ENCODE data around the gene PPP2R2D.
"Not testable (repeated sequence)": the region's sequence is repeated elsewhere in the genome, so short reads cannot be mapped to it uniquely, and the experiment has no call there.

Gene PPP2R2D

GRCh38 chr10:131875501-131875900, 25.3 kb upstream of the PPP2R2D start:
- ATAC-seq = no peak
- no peaks in the 10 kb centered on the region for H3K36me3 Mint-ChIP-seq (ENCODE audit: low read depth)
- peaks cover 27% of the 10 kb centered on the region for H3K27me3 Mint-ChIP-seq
- no peak overlapping the region for H3K27ac Mint-ChIP-seq
- H3K4me3 Mint-ChIP-seq = no peak overlapping the region
- peaks cover 6% of the 10 kb centered on the region for H3K4me1 Mint-ChIP-seq
- no peak for DNase-seq
- no peaks in the 10 kb centered on the region for H3K9me3 Mint-ChIP-seq

GRCh38 chr10:131876017-131876416, 24.8 kb upstream of the PPP2R2D start:
- ATAC-seq = no peak
- no peaks in the 10 kb centered on the region for H3K36me3 Mint-ChIP-seq (ENCODE audit: low read depth)
- DNase-seq = no peak
- no peaks in the 10 kb centered on the region for H3K9me3 Mint-ChIP-seq
- no peak overlapping the region for H3K4me3 Mint-ChIP-seq
- peaks cover 27% of the 10 kb centered on the region for H3K27me3 Mint-ChIP-seq
- peaks cover 6% of the 10 kb centered on the region for H3K4me1 Mint-ChIP-seq
- H3K27ac Mint-ChIP-seq = no peak overlapping the region

DNA sequence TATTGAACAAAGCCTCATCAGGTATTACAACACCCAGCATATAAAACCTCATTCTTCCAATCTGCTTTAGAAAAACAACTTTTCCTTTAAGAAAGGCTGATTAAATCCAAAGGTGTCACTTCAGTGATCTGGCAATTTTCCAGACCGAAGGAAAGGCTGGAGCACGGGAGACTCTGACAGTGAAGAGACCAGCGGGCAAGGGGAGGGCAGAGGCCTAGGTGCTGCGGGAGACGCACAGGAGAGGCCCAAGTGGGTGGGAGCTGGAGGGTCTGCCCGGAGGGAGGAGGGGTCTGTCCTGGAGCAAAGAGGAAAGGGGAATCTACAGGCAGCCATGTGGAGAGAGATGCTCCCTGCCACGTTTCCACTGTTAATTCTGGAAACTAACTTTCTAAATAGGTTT, 24.3 kb upstream of the PPP2R2D start:
- Mint-ChIP-seq H3K9me3 (no peaks in the 10 kb centered on the region), H3K27ac (no peak overlapping the region), H3K36me3 (ENCODE audit: low read depth) (no peaks in the 10 kb centered on the region), H3K27me3 (peaks cover 27% of the 10 kb centered on the region), H3K4me3 (no peak overlapping the region), H3K4me1 (peaks cover 6% of the 10 kb centered on the region)
- DNase-seq = no peak
- ATAC-seq = no peak

DNA sequence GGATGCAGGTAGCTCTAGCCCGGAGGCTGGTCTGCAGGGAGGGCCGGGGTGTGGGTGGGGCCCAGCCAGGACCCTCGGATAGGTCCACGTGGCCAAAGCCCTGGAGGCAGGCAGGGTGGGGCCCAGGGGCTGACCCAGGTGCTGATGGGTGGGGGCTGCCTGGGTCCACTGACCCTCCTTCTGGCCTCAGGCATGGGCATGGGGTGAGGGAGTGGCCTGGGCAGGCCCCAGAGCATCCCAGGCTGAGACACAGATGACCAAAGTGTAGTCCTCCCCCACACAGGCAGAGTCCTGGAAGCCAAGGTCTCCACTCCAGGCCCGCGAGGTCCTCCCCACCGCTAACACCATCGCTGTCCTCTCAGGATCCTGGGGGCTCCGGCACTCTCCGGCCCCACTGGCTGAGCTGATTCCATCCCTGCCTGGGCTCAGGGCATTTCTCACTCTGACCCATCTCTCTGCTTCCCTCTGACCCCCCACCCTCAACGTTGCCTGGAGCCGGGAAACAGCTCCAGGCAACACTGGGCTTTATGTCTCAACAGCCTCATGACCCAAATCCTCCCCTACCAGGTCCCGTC, 20.7 kb upstream of the PPP2R2D start:
- Mint-ChIP-seq H3K27ac (no peak overlapping the region), H3K4me3 (no peak overlapping the region), H3K9me3 (no peaks in the 10 kb centered on the region), H3K36me3 (ENCODE audit: low read depth) (no peaks in the 10 kb centered on the region), H3K4me1 (no peaks in the 10 kb centered on the region), H3K27me3 (peaks cover 26% of the 10 kb centered on the region)
- ATAC-seq = no peak
- no peak for DNase-seq

- Mint-ChIP-seq H3K4me1 (peaks cover 4% of the 10 kb centered on the region), H3K27me3 (peaks cover 21% of the 10 kb centered on the region), H3K36me3 (ENCODE audit: low read depth) (no peaks in the 10 kb centered on the region), H3K27ac (no peak overlapping the region), H3K4me3 (no peak overlapping the region), H3K9me3 (no peaks in the 10 kb centered on the region)
- DNase-seq (no peak), ATAC-seq (no peak)
These were observed 19.5 kb upstream of the PPP2R2D start for GRCh38 chr10:131881104-131881880.

- H3K27ac Mint-ChIP-seq = no peak overlapping the region
- no peak for ATAC-seq
- peaks cover 5% of the 10 kb centered on the region for H3K4me1 Mint-ChIP-seq
- no peaks in the 10 kb centered on the region for H3K36me3 Mint-ChIP-seq (ENCODE audit: low read depth)
- H3K9me3 Mint-ChIP-seq = no peaks in the 10 kb centered on the region
- peaks cover 18% of the 10 kb centered on the region for H3K27me3 Mint-ChIP-seq
- DNase-seq = no peak
- H3K4me3 Mint-ChIP-seq = no peak overlapping the region
These were observed 18.7 kb upstream of the PPP2R2D start for GRCh38 chr10:131882151-131882550.

- DNase-seq (no peak), ATAC-seq (no peak)
- H3K27me3 Mint-ChIP-seq = peaks cover 18% of the 10 kb centered on the region
- peaks cover 5% of the 10 kb centered on the region for H3K4me1 Mint-ChIP-seq
- no peaks in the 10 kb centered on the region for H3K36me3 Mint-ChIP-seq (ENCODE audit: low read depth)
- H3K9me3 Mint-ChIP-seq = no peaks in the 10 kb centered on the region
- no peak overlapping the region for H3K27ac Mint-ChIP-seq
- no peak overlapping the region for H3K4me3 Mint-ChIP-seq
These were observed 18.0 kb upstream of the PPP2R2D start for GRCh38 chr10:131882590-131883451.

DNA sequence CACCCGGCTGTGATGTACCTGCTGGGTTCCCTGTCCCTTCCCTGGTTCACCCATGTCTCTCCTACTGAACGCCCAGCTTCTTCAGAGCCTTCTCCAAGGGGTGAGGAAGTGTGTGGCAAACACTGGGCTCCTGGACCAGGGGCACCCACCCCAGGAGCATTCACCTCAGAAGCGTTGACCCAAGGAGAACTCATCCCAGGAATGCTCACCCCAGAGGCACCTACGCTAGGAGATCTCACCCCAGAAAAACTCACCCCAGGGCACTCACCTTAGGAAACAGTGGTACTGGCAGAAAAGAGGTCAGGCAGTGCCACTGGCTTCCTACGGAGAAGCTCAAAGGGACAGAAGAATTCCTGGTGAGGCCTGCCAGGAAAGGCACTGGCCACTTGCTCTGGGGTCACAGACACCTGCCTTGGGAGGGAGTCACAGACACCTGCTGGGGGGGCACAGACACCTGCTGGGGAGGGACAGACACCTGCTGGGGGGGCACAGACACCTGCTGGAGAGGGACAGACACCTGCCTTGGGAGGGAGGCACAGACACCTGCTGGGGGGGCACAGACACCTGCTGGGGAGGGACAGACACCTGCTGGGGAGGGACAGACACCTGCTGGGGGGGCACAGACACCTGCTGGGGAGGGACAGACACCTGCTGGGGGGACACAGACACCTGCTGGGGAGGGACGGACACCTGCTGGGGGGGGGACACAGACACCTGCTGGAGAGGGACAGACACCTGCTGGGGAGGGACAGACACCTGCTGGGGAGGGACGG, 17.0 kb upstream of the PPP2R2D start:
- H3K27me3 Mint-ChIP-seq; H3K9me3 Mint-ChIP-seq; H3K4me1 Mint-ChIP-seq; ATAC-seq; H3K4me3 Mint-ChIP-seq; H3K36me3 Mint-ChIP-seq (ENCODE audit: low read depth); DNase-seq: not testable (repeated sequence)
- H3K27ac Mint-ChIP-seq = peak overlapping the region; percentile 31

GRCh38 chr10:131885391-131886165, 15.2 kb upstream of the PPP2R2D start:
- peak; percentile 88 for DNase-seq

GRCh38 chr10:131886237-131886636, 14.6 kb upstream of the PPP2R2D start:
- DNase-seq (no peak), ATAC-seq (no peak)
- Mint-ChIP-seq H3K27me3 (peaks cover 5% of the 10 kb centered on the region), H3K4me3 (no peak overlapping the region), H3K4me1 (peaks cover 10% of the 10 kb centered on the region), H3K36me3 (ENCODE audit: low read depth) (no peaks in the 10 kb centered on the region), H3K9me3 (no peaks in the 10 kb centered on the region), H3K27ac (no peak overlapping the region)

More at GRCh38 chr10:131885391-131886165, 15.2 kb upstream of the PPP2R2D start:
- no peak overlapping the region for H3K27ac Mint-ChIP-seq
- no peaks in the 10 kb centered on the region for H3K9me3 Mint-ChIP-seq
- peaks cover 10% of the 10 kb centered on the region for H3K4me1 Mint-ChIP-seq
- no peaks in the 10 kb centered on the region for H3K36me3 Mint-ChIP-seq (ENCODE audit: low read depth)
- ATAC-seq = peak; percentile 96
- no peak overlapping the region for H3K4me3 Mint-ChIP-seq
- H3K27me3 Mint-ChIP-seq = peaks cover 5% of the 10 kb centered on the region

DNA sequence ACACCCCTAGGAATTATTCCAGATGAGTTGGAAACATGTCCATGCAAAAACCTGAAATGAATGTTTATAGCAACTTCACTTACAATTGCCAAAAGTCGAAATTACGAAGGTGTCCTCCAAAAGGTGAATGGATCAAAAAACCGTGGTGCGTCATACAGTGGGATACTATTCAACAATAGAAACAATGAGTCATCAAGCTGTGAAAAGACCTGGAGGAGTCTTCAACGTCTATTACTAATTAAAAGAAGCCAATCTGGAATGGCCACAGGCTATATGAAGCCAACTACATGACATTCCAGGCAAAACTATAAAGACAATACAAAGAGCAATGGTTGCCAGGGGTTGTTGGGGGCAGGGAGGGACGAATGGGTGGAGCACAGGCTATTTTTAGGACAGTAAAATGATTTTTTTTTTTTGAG, 12.6 kb upstream of the PPP2R2D start:
- Mint-ChIP-seq H3K9me3 (no peaks in the 10 kb centered on the region), H3K4me1 (peaks cover 10% of the 10 kb centered on the region), H3K27me3 (peaks cover 6% of the 10 kb centered on the region), H3K27ac (no peak overlapping the region), H3K36me3 (ENCODE audit: low read depth) (no peaks in the 10 kb centered on the region), H3K4me3 (no peak overlapping the region)
- DNase-seq = no peak
- no peak for ATAC-seq

DNA sequence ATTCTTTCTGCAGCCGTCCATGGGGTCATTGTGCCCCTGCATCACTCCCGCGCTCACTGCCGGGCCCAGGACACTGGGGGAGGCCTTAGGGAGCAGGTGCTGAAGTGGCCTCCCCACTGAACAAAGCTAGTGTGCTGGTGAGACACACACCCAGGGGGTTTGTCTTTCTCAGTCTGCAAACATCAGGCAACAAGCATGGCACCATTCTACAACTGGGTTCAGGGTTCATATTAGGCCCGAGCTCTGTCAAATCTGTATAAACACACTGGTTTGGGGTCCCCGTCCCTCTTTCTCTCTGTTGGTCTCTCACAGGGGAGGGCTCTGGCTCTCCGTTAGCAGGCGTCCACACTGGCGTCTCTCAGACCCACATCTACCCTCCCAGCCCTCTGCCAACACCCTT, 11.1 kb upstream of the PPP2R2D start:
- Mint-ChIP-seq H3K4me3 (no peak overlapping the region), H3K9me3 (no peaks in the 10 kb centered on the region), H3K4me1 (peaks cover 10% of the 10 kb centered on the region), H3K27ac (no peak overlapping the region), H3K36me3 (ENCODE audit: low read depth) (no peaks in the 10 kb centered on the region), H3K27me3 (peaks cover 1% of the 10 kb centered on the region)
- DNase-seq (no peak), ATAC-seq (no peak)

GRCh38 chr10:131890276-131891195, 10.3 kb upstream of the PPP2R2D start:
- DNase-seq = no peak
- H3K27me3 Mint-ChIP-seq = peaks cover 1% of the 10 kb centered on the region
- H3K27ac Mint-ChIP-seq = no peak overlapping the region
- no peak overlapping the region for H3K4me3 Mint-ChIP-seq
- H3K36me3 Mint-ChIP-seq (ENCODE audit: low read depth) = no peaks in the 10 kb centered on the region
- no peak for ATAC-seq
- H3K4me1 Mint-ChIP-seq = peaks cover 9% of the 10 kb centered on the region
- no peaks in the 10 kb centered on the region for H3K9me3 Mint-ChIP-seq
